ENCODE data around the gene C10orf95.

Gene C10orf95

DNA sequence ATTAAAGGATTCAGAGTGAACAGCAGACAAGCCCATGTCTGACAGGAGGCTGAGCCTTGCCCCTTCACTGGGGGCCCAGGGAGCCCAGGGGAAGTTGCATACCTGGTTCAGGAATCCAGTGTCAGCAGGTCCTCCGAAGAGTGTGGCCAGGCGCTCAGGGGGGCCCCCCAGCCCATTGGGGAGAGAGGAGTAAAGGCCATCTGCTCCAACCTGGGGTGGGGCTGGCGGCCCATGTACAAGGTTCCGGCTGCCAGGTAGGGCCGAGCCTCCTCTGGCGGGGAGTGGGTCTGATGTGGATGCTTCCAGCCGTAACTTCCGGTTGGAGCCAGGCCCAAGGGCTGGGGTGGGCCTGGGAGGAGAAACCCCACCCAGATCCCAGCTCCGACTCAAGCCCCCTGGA lies 35.1 kb downstream of the C10orf95 start:
- no peak for DNase-seq (ENCODE audit: low read depth)

DNA sequence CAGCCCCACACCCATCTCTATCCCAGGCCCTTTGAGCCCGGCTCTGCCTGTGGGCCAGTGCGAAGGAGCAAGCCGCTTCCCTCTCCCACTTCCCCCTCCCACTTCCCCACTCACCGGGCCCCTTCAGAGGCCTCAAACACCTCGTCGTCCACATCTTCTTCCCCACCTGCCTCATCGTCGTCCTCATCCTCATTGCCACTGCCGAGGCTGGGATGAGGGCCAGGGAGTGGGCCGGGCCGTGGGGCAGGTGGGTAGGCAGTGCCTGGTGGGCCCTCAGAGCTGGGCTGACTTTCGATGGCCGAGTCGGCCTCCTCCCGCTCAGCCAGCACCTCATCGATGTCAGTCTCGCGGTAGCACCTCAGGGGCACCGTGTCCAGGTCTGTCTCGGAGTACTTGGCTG lies 36.6 kb downstream of the C10orf95 start:
- DNase-seq (ENCODE audit: low read depth), result no peak

DNA sequence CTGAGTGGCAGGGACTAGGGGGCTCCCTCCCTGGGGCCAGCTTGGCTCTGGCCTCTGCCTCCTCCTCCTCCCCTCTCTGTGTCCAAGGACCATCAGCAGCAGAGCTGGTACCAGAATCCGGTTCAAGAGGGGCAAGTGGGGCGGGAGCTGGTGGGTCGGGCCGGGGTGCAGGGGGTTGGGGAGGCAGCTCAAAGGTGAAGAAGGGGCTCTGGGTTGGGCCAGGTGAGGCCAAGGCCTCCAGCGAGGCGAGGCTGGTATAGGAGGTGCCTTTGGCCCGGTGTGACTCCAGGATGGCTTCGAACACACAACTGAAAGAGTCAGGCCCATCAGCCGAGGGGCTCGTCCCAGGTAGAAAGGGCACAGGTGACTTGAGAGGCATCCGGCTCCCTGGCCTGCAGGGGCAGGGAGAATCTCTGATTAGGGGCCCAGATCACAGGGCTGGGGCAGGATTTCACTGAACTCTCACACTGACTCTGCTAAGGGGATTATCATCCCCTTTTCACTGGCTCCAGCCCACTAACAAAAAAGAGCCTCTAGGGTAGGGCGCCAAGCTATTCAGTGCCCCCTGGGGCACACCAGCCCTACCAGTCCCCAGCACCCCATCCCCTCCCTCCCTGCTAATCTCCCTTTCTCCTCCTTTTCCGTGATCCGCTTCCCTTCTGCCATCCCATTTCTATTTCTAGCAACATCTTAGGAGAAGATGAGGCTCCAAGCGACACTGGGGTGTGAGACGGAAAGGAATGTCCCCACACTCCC lies 37.4 kb downstream of the C10orf95 start:
- DNase-seq (ENCODE audit: low read depth), result no peak

DNA sequence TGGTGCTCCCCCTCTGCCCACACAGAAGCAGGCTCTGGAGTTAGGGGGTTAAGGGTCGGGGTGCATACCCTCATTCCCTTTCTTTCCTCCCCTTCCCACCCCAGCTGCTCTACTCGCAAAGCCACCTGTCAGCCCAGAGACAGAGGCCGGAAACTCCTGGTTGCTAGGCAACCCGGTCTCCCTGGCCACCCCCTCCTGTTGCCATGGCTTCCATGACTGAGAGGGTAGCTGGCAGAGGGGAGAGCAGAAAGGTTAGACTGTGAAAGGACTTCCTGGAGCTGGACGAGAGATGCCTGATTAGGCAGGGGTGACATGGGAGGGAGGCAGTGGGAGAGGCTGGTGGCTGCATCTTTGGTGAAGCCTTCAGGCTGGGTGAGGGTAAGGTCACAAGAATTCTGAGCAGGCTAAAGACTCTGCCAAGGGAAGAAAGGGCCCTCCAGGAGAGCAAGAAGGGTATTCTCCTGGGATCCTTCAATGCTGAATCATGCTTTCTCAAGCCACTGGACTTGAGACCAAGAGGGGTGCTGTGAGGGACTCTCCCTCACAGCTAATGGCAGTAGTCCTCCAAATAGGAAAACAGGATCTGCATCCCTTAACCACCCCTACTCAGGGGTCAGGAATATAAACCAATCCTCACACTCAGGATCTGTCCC lies 38.2 kb downstream of the C10orf95 start:
- DNase-seq (ENCODE audit: low read depth), result peak; percentile 53

DNA sequence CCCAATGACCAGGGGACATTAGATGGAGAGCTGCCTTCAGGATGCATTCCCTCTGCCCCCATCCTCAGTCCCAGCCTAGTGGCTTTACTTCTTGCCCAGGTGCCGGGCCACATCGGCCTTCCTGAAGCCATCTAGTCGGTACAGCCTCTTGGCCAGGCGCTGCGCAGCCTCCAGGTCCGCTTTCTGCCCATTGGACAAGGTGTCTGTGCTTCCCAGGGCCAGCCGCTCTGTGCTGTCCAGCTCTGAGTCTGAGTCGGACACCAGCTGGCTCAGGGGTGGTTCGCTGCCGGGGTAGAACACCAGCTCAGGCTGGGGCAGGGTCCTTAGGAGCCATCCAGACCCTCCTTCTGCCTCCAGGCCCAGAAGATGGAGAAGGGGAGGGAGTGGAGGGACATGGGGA lies 39.0 kb downstream of the C10orf95 start:
- DNase-seq (ENCODE audit: low read depth), result no peak

DNA sequence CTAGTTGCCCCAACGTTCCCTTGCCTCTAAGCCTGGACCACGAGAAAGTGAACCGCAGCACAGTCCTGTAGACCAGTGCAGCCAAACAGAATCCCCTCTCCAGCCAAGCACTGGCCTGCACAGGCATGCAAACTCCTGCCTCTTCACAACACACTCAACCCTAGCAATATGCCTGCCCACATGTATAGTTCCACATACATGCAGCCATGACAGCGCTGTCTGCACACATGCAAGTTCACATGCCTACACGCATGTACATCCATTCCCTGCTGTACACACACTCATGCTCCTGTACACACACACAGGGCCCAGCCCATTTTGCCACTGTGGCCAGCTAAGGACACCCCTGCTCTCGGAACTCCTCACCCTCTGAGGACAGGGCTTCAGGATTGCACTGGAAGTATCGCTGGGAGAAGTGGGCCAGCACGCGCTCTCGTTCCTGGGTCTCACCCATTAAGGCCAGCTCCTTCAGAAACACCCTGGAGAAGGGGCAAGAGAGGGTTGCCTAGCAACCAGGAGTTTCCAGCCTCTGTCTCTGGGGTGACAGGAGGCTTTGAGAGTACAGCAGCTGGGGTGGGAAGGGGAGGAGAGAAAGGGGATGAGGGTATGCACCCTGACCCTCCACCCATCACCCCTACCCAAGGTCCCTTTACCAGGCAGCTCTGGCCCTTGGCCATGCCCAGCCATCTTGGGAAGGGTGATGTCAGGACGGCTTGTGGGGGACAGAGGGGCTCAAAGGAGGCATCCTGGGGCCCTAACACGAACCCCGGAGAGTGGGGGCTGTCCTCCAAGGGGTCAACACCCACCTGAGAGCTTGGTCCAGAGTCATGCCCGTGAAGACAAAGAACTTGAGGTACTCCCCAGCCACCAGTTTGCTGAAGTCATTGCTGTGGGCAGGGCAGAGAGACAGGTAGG lies 39.7 kb downstream of the C10orf95 start:
- DNase-seq (ENCODE audit: low read depth), result no peak

DNA sequence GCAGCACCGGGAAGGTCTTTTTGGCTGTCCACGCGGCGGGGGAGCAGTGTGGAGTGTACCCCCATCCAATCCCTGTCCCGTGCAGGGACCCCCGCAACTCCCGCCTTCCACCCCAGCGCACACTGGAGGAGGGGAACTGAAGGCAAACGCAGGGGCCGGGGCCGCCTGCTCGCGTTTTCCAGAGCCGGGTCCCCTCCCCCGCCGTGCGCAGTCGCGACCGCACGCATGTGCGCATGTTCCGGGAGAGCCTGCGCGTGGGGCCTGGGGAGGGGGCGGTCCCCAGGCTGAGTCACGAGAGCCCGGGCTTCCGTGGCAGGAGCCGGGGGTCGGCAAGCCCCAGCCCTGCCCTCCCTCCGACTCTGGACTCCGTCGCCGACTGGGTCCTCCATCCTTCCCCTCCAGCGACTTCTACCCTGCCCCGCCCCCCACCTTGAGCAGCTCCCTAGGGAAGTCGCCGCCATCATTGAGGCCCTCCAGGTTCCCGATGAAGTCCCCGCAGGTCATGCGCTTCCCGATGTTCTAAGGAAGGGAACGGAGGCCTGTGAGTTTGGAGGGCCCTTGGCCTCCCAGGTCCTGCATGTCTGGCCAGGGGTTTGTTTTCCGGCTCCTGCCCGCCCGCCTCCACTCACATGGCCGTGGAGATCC lies 40.8 kb downstream of the C10orf95 start:
- no peak for DNase-seq (ENCODE audit: low read depth)

DNA sequence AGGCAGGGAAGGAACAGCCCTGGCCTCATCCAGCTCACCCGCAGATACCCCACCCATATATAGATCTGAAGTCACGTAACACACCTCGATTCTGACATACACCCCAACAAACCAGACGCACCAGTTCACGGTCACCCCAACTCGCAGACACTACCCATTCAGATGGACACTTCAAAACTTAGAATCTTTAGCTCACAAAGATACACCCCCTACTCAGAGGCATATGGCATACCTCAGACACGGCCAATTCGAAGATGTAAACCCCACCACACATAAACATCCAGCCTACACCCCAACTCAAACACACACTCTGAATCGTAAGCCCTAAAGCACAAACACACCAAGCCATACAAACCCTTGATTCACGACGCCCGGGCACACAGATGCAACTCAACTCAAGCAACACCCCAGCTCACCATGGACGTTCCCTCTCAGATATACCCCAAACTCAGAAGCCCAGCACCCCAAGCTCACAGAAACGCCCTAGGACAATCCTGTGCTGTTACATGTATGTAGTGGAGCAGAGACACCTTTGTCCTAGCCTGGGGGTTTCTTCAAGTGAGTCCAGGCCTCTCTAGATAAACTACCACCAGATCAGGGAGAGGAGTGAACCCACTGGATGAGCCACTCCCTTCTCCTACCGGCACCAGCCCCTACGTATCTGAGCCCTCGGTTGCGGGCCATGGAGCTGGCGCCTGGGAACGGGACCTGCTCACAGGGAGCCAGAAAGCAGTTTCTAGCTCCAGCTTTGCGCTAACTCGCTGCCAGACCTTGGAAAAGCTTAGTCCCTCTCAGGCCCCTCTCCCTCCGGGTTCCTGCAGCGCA lies 41.5 kb downstream of the C10orf95 start:
- no peak for DNase-seq (ENCODE audit: low read depth)

DNA sequence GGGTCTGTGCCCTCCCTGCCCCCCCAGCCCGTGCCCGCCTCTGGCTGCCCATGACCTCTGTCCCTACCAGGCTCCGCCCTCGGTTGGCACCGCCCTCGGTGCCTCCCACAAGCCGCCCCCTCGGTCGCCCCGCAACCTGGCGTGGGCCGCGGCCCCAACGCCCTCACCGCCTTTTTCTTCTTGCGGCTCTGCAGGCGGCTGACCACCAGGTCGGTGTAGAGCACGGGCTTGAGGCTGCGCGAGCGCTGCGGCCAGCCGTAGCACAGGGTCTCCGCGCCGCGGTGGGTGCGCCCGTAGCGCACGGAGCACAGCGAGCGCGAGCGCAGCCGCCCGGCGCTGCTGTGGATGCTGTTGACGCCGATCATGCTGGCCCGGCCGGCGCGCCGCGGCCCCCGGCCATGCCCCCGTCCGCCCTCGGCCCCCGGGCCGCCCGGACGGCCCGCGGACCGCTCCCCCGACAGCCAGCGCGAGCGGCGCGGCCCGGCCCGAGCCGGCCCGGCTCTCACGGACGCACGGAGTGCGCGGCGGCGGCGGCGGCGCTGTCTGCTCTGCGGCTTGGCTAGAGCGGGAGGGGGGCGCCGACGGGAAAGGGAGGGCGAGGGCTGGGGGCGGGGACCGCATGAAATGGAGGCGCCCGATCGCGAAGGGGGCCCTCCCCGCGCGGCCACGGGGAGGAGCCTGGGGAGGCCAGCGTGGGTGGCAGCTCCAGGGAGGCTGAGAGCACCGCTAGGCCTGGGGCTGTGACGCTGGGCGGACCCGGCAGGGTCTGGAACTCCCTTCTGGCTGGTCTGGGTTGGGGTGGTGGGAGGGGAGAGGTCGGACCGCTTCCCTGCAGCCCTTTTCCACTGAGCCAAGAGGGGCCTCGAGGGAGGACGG lies 42.4 kb downstream of the C10orf95 start:
- DNase-seq (ENCODE audit: low read depth), result no peak

DNA sequence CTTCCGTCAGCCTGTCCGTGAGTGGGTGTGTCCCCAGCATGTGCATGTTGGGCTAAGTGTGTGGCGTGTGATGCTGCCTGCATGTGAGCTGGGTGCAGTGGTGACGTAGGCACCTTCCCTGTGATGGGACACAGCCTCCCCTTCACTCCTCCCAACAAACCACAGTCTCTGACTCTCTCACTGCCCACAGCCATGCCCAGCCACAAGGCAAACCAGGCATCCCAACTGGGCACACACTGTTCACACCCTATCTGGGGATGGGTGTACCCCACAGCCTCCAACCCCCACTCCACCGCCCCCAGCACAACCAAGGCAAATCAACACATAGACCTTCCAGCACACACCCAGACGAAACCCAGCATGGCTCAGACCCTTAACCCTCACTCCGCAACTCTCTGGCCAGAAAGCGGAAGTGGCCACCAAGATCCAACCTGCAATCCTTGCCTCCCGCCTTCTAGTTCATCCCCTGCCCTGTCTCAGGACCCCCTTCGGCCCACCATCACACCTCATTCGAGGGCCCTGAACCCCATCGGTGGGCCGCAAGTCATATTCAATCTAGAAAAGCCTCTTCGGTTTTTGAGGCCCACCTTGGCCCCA lies 43.1 kb downstream of the C10orf95 start:
- DNase-seq (ENCODE audit: low read depth), result no peak

DNA sequence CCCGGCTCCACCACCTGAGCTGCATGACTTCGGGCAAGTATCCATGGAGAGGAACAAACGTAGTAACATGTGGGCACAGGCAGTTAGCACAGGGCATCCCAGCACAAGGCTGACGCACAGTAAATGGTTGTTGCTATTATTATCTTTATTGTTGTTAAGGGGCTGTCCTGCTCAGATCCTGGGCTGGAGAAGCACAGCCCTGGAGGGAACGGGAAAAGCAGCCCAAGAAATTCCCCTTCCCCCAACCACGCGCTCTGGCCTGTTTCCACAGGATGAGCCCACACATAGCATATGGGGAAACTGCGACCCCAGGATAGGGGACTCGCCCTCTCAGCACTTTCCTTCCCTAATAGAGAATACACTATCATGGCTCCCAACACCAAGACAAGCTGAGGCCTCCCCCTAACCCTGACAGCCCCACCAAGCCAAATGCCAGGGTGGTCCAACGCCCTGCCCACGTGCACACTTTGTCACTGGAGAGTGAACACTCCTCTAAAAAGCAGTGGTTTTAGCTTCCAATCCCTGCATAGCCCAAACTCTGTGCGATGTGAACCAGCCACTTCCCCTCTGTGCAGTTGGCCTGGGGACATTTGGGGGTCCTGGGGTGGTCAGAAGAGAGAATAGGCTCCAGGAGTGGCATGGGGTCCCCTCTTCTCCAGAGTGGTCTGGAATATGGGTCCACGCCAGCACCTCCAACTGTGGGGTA lies 43.8 kb downstream of the C10orf95 start:
- no peak for DNase-seq (ENCODE audit: low read depth)

DNA sequence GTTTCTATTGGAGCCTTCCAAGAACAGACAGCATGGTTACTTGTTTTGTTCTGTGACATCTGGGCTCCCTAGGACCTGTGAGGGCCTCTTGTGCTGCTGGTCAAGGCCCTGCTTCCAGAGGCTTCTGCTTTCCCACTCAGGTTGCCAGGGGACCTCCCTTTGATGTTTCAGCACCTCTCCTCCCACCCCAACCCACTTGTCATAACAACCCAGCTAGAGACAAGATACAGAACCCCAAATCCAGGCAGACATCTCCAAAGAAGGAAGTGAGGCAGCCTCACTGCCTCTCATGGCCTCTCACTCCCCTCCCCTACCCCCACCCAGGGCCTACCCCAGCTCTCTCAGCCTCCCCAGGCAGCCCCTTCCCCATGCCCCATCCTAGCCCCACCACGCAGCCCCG lies 44.5 kb downstream of the C10orf95 start:
- no peak for DNase-seq (ENCODE audit: low read depth)

DNA sequence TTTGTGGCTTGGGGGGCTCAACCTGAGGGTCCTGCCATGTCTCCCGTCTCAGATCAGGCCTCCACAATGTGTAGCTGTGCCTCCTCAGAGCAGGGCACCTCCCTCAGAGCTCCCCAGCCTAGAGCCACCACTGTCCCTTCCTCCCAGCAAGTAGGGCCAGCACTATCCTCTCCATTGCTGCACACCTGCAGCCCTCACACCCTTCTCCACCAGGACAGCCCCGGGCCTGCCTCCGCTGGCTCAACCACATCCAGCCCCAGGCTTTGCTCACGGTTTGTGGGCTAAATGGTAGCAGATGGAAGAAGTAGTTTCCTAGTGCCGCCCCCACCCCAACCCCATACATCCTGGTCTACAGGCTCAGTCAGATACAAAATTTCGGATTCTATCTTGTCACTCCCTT lies 45.7 kb downstream of the C10orf95 start:
- no peak for DNase-seq (ENCODE audit: low read depth)

DNA sequence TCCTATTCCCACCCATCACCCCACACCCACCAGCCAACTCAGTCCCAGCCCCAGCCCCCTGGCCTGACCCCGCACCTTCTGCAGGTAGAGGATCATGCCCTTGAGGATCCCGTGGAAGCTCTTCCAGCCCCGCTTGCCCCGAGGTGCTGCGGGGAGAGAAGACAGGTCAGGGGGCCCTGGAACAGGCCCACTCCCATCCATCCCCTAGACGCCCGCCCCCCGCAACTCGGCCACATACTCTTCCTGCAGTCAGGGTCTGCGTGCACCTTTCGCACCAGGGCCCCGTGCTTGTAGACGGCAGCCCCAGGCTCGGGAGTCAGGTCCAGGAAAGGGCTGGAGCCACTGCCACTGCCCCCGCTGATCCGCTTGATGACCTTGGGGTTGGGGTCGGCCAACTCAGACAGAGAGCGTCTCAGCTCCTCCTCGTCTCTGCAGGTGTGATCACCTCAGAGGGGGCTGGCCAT lies 46.2 kb downstream of the C10orf95 start:
- DNase-seq (ENCODE audit: low read depth), result no peak

DNA sequence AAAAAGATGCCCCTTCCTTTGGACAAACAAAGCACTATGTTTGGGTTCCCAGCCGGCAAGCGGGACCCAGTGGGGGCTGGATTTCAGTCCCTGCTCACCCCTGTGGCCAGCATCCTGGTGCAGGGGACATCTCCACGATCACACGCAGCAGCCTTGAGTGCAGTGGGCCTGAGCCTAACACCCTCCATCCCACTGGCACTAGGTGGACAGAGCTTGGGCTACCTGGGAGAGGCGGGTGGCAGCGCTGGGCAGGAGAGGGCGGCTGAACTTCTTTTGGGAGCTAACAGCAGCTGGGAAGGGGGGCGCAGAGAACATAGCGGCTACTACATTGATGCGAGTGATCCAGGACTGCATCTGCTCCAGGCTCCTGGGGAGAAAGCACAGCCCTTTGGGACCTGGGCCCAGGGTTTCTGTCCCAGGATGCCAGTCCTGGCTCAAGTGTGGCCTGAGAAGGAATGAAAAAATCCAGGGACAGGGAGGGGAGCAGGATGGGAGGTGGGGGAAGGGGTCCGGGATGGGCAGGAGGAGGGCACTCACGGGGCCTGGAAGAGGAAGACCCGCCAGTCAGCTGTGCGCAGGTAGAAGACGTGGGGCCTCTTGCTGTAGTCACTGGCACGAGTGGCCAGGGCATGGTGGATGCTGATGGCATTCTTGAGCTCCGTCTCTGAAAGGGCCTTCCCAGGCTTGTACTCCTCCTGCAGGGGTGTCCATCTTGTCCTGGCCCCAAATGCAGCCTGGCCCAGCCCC lies 46.8 kb downstream of the C10orf95 start:
- no peak for DNase-seq (ENCODE audit: low read depth)

DNA sequence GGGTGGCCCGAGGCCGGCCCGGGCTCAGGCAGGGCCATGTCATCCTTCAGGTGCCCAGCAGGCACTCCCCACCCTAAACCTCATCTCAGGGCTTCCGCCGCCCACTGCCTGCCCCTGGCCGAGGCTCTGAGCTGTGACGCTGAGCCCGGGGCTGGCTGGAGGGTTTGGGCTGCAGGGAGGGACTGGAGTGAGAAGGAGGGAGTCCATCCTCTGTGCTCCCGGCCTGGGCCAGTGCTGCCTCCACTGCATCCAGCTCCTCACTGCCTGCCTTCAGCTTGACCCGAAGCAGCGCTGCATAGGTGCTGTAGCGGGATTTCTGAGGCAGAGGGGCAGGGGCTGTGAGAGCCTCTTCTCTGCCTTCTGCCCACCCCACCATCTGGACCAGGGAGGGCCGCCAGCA lies 48.2 kb downstream of the C10orf95 start:
- no peak for DNase-seq (ENCODE audit: low read depth)

DNA sequence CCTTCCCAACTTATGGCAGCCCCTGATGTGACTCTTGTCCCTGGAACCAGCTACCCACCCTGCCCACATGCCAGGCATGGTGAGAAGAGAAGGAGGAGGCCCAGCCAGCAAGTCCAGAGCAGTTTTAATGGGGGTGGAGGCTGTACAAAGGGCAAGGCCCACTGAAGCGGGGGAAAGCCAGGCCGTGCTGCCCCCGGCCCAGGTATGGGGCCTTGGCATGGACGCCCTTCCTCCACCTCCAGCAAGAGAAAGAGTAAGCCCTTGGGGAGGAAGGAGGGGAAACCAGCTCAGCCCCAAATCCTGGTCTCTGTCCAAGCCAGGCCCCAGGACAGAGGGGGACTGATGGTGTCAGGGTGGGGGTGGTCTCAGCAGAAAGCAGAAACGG lies 48.8 kb downstream of the C10orf95 start:
- no peak for DNase-seq (ENCODE audit: low read depth)

DNA sequence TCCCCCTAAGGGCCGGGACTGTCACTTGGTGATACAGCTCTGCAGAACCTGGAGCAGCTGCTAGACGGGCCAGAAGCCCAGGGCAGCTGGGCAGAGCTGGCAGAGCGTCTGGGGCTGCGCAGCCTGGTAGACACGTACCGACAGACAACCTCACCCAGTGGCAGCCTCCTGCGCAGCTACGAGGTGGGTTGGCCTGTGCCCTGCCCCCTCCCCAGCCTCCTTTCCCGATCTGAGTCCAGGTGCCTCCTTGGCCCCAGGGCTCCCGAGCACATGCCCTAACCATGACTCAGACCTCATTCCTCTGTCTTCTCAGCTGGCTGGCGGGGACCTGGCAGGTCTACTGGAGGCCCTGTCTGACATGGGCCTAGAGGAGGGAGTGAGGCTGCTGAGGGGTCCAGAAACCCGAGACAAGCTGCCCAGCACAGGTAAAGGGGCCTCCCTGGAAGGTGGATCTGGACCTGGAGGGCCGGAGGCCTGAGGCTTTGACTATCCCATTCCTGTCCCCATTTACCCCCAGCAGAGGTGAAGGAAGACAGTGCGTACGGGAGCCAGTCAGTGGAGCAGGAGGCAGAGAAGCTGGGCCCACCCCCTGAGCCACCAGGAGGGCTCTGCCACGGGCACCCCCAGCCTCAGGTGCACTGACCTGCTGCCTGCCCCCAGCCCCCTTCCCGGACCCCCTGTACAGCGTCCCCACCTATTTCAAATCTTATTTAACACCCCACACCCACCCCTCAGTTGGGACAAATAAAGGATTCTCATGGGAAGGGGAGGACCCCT lies 49.4 kb downstream of the C10orf95 start:
- no peak for DNase-seq (ENCODE audit: low read depth)
